Epithelial cell of esophagus (primary cell): ENCODE results near the gene CD2AP.

Source experiments
- DNase-seq: peaks from one replicate; pipeline ENCODE4 v3.0.0; 2010; ENCODE audit warnings: low read depth
- H3K4me3 ChIP-seq: 2 replicates; pipeline ENCODE4 v1.5.1; 2011; ENCODE audit warnings: mild to moderate bottlenecking, low read length, control low read depth
- TF ChIP-seq, protein P1 (sequence below): IDR thresholded peaks from 2 replicates; pipeline ENCODE4 v1.5.1; 2011; ENCODE audit warnings: low read depth, mild to moderate bottlenecking, low read length, control low read depth, inconsistent platforms; ENCODE audit not compliant: insufficient read depth; ENCODE audit errors: missing control alignments

Gene CD2AP, protein sequence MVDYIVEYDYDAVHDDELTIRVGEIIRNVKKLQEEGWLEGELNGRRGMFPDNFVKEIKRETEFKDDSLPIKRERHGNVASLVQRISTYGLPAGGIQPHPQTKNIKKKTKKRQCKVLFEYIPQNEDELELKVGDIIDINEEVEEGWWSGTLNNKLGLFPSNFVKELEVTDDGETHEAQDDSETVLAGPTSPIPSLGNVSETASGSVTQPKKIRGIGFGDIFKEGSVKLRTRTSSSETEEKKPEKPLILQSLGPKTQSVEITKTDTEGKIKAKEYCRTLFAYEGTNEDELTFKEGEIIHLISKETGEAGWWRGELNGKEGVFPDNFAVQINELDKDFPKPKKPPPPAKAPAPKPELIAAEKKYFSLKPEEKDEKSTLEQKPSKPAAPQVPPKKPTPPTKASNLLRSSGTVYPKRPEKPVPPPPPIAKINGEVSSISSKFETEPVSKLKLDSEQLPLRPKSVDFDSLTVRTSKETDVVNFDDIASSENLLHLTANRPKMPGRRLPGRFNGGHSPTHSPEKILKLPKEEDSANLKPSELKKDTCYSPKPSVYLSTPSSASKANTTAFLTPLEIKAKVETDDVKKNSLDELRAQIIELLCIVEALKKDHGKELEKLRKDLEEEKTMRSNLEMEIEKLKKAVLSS

DNA sequence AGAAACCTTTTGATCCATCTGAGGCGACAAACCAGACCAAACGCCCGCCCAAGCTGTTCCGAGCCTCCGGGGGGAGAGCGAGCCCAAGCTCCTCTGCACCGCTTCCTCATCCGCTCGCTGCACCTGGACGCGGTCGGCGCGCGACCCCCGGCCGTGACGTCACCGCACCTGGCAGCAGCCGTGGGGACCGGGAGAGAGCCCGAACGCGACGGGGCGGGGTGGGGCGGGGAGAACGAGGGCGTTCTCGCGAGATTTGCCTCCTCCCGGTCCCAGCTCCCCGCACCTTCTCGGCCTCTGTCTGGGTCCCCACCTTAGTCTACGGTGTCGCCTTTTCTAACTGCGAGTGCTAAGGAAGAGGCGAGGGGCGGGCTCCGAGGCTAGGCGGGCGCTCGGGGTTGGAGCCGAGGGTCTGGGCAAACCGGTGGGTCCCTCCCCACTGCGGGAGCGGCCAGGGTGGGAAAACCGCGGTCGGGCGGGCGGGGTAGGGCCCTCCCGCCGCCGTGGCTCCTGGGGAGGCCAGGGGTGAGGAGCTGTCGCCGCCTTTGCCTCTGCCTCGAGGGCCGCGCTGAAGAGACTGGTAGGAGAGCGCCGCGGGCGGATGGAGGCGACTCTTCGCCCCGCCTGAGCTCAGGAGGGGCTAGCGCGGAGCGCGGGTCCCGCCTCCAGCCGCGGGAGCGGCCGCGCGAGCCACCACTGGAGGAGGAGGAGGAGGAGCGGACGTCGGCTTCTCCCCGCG lies at the start of gene CD2AP:
TSS of gene CD2AP (plus strand) at position 293 of the 736 bp plus-strand sequence. CDS start 456 bp downstream, outside the sequence.
- peak within 1 kb of the TSS; percentile 92 for H3K4me3 ChIP-seq
- TF ChIP-seq, protein P1, sequence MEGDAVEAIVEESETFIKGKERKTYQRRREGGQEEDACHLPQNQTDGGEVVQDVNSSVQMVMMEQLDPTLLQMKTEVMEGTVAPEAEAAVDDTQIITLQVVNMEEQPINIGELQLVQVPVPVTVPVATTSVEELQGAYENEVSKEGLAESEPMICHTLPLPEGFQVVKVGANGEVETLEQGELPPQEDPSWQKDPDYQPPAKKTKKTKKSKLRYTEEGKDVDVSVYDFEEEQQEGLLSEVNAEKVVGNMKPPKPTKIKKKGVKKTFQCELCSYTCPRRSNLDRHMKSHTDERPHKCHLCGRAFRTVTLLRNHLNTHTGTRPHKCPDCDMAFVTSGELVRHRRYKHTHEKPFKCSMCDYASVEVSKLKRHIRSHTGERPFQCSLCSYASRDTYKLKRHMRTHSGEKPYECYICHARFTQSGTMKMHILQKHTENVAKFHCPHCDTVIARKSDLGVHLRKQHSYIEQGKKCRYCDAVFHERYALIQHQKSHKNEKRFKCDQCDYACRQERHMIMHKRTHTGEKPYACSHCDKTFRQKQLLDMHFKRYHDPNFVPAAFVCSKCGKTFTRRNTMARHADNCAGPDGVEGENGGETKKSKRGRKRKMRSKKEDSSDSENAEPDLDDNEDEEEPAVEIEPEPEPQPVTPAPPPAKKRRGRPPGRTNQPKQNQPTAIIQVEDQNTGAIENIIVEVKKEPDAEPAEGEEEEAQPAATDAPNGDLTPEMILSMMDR: no peak
- peak; percentile 89 for DNase-seq

DNA sequence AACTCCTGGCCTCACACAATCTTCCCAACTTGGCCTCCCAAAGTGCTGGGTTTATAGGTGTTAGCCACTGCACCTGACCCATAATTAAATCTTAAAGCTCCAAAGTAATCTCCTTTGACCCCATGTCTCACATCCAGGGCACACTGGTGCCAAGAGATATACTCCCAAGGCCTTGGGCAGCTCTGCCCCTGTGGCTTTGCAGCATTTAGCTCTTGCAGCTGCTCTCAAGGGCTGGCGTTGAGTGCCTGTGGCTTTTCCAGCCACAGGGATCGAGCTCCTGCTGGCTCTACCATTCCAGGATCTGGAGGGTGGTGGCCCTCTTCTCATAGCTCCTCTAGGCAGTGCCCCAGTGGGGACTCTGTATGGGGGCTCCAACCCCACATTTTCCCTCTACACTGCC lies 49.3 kb upstream of the CD2AP start:
- no peak overlapping the region for H3K4me3 ChIP-seq
- DNase-seq: no peak
- TF ChIP-seq, protein P1: no peak

DNA sequence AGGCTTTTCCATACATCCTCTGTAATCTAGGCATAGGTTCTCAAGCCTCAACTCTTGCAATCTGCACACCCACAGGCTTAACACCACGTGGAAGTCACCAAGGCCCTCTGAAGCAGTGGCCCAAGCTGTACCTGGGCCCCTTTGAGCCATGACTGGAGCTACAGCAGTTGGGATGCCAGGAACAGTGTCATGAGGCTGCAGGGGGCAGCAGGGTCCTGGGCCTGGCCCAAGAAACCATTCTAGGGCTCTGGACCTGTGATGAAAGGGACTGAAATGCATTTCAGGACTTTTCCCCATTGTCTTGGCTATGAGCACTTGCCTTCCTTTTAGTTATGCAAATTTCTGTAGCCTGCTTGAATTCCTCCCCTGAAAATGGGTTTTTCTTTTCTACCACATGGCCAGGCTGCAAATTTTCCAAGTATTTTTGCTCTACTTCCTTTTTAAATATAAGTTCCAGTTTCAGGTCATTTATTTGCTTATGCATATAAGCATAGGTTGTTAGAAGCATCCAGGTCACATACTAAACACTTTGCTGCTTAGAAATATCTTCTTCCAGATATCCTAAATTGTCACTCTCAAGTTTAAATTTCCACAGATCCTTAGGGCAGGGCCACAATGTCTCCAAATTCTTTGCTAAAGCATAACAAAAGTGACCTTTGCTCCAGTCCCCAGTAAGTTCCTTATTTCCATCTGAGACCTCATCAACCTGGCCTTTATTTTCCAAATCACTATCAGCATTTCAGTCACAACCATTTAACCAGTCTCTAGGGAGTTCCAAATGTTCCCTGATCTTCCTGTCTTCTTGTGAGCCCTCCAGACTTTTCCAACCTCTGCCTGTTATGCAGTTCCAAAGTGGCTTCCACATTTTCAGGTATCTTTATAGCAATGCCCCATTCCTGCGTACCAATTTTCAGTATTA lies 48.6 kb upstream of the CD2AP start:
- TF ChIP-seq, protein P1: no peak

DNA sequence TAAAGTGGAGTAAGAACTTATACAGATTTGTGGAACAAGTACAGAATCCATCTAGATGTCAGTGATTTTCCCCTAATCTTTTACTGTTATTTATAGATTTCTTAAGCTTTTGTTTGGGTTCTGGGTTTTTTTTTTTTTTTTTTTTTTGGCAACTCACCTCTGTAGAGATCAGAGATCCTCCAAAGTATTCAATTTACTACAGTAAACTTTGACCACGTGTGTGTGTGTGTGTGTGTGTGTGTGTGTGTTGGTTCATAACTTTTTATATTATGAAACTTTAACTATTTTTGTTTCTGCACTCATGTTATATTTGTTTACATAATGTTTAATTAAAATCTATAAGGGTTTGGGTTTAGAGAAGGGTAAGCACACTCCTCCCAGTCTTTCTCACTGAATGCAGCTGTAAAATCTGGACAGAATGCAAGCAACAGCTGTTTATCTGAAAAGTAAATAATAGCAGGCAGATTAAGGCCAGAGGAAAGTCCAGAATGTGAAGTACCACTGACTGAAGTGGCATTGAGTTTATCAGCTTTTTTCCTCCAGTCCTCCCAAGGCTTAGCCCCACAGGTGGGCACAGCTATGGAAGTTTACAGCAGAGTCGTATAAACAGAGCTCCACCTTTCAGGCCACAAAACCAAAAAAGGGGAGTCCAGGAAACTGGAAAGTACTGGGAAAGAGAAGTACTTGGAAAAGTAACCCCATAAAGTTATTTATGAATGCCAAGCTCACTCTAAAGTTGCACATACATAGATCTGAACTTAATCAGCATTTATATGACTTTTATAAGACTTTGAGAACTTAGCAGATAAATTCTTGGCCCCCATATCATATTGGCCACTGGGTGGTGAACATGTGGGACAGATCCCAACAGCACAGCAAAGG lies 43.0 kb upstream of the CD2AP start:
- DNase-seq: no peak
- TF ChIP-seq, protein P1: no peak
- H3K4me3 ChIP-seq: no peak overlapping the region

More for the DNA sequence above, 48.6 kb upstream of the CD2AP start:
- DNase-seq: no peak
- H3K4me3 ChIP-seq: no peak overlapping the region

DNA sequence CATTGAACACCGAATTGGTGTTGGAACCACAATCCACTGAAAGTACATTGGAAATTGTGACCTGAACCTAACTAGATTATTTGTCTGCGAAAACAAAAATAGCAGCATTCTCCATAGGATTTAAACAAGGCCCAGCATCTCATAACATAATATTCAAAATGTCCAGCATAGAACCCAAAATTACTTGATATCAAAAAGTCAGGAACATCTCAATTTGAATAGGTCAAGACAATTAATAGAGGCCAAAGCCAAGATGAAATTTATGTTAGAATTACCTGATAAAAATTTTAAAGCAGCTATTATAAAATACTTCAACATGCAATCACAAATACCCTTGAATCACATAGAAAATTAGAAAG lies 42.4 kb upstream of the CD2AP start:
- TF ChIP-seq, protein P1: no peak
- no peak for DNase-seq
- H3K4me3 ChIP-seq: no peak overlapping the region

DNA sequence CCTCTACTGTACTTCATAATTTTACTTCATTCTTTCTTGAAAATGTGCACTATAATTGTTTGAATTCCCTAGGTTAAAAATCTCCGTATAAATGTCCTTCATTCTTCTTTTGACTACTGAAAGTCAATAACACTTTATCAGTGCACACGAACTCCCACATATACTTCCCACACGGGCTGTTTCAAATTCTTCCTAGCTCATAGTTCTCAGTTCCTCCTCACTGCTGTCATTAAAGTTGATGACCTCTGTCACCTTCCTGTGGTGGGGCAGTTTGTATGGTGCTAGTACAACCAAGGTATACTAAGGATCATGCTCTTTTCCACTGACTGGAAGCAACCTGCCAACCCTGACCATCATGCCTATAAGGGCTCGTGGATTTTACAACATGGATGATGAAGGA lies 40.0 kb upstream of the CD2AP start:
- no peak overlapping the region for H3K4me3 ChIP-seq
- no peak for DNase-seq
- TF ChIP-seq, protein P1: no peak
